HFF-Myc (cell line): ENCODE measurements around the gene IL11RA.

Experiments used
- DNase-seq: peaks from one replicate; pipeline ENCODE4 v3.0.0-alpha.2; 2011; ENCODE audit warnings: low read depth; ENCODE audit errors: extremely low read depth
- H3K4me3 ChIP-seq: replicated peaks from 2 replicates; pipeline ENCODE4 v1.5.1; 2011; ENCODE audit warnings: low read depth, mild to moderate bottlenecking, control low read depth, low read length
- TF ChIP-seq, protein P1 (sequence below): IDR thresholded peaks from 2 replicates; pipeline ENCODE4 v1.5.1; 2012; ENCODE audit warnings: mild to moderate bottlenecking, low read depth, low read length, control low read depth; ENCODE audit errors: missing control alignments

IL11RA gene

DNA sequence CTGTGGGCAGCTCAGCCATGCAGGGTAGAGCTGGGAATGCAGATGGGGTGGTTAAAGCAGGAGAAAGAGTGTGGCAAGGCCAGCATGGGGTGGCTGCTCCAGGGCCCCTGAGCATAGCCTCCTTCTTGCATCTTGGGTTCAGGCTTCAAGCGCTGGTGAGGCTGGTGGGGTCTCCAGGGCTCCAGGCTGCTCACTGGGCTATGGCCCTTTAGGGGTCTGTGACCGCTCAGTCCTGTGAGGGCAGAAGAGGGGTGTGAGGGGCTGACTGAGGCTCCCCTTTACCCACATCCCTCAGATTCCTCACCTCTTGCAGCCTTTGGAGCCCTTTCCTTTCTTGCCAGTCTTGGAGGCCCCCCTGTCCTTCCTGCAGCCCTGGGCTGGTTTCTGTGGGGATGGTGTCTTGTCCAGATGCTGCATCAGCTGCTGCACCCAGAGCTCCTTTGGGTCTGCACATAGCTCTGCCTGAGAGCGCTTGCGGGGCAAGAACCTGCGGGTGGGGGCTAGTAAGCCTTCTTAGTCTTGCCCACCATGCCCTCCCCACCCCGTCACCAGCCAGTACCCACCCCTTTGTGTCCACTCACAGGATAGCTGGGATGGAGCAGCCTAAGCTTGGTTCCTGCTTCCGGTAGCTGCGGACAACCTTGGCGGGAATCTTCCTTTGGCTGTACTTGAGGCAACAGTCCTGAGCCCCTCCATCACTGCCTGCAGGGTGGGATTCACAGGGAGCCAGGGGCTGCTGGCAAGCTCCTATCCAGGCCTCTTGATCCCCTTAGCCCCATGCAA lies 57.4 kb downstream of the IL11RA start:
- DNase-seq: no peak
- no peak overlapping the region for H3K4me3 ChIP-seq
- TF ChIP-seq, protein P1, sequence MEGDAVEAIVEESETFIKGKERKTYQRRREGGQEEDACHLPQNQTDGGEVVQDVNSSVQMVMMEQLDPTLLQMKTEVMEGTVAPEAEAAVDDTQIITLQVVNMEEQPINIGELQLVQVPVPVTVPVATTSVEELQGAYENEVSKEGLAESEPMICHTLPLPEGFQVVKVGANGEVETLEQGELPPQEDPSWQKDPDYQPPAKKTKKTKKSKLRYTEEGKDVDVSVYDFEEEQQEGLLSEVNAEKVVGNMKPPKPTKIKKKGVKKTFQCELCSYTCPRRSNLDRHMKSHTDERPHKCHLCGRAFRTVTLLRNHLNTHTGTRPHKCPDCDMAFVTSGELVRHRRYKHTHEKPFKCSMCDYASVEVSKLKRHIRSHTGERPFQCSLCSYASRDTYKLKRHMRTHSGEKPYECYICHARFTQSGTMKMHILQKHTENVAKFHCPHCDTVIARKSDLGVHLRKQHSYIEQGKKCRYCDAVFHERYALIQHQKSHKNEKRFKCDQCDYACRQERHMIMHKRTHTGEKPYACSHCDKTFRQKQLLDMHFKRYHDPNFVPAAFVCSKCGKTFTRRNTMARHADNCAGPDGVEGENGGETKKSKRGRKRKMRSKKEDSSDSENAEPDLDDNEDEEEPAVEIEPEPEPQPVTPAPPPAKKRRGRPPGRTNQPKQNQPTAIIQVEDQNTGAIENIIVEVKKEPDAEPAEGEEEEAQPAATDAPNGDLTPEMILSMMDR: no peak

DNA sequence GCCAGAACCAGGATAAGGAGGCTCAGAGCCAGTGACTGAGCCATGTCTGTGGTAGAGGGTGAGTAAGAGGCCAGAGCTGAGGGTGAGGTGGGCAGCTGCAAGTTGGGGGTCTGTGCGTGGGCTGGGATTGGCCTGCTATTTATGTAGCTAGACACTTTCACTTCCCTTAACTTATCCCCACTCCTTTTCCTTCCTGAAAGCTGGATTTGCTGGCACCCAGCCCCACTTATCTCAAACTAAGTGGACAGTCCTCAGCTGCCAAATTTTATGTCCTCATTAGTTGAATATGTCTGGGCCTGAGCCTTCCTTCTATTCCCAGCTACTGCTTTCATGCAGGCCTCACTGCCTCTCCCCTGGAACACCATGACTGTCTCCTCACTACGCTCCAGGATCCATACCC lies 58.0 kb downstream of the IL11RA start, which contains the start of gene CCL21:
Gene CCL21, minus strand, starts transcription at position 114 of the 400 bp plus-strand sequence. Its CDS starts 70 bp downstream, at position 44.
- no peak within 1 kb of the TSS for H3K4me3 ChIP-seq
- no peak for DNase-seq
- TF ChIP-seq, protein P1: no peak
